UCSD-AML1 (cell line): ENCODE measurements around the gene SLC4A3.

Experiments used
- DNase-seq: peaks from one replicate; lab custom pipeline; 2025; ENCODE audit not compliant: unreplicated experiment; lab: John Stamatoyannopoulos, UW

Gene SLC4A3

GRCh38 chr2:219613461-219614070, 13.9 kb upstream of the SLC4A3 start:
- no peak for DNase-seq

DNA sequence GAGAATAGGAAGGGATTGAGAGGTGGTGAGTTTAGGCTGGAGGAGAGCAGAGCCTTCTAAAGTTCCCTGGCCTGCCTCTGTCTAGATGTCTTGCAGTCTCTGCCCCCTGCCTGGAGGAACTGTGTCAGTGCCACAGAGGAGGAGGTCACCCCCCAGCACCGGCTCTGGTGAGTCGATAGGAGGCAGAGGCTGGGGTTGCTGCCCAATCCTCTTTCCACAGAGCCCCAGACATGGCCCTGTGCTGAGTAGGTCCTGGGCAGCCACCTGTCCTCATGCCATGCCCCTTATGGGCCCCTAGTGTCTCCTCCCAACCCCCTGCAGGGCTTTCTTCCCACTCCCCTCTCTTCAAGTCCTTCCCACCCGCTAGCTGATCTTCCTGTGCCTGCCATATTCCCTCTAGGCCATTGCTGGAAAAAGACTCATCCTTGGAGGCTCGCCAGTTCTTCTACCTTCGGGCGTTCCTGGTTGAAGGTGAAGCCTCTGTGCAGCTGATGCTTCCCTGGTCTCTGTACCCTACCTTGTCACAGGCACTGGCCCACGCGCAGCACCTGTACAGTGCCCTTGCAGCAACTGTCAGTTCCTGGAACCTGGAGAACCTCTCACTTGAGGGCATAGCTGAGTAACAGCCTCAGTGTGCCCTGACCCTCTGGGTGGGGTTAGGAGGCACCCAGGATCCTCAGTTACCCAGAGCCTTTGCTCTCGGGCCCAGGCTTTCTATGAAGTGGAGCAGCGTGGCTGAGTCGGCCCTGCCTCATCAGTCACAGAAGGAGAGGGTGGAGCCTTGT, 13.2 kb upstream of the SLC4A3 start:
- no peak for DNase-seq

DNA sequence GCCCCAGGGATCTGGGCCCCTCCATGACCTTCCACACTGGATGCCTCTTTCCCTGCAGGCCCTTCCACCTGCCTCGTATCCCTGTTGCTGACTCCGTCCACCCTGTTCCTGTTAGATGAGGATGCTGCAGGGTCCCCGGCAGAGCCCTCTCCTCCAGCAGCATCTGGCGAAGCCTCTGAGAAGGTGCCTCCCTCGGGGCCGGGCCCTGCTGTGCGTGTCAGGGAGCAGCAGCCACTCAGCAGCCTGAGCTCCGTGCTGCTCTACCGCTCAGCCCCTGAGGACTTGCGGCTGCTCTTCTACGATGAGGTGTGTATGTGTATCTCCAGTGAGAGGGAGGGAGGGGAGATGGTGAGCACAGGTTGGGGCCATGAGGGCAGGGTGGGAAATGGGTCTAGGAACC, 12.4 kb upstream of the SLC4A3 start:
- no peak for DNase-seq

DNA sequence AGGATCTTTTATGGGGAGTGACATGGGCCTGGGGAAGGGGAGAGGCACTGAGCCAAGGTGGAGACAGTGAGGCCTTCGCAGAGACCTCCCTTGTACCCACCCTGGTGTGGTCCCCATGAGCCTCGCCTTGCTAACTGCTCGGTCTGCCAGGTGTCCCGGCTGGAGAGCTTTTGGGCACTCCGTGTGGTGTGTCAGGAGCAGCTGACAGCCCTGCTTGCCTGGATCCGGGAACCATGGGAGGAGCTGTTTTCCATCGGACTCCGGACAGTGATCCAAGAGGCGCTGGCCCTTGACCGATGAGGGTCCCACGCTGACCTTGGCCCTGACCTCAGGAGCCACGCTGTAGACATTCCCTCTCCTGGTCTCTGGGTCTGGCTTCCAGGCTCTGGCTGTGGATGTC, 11.5 kb upstream of the SLC4A3 start:
- no peak for DNase-seq

DNA sequence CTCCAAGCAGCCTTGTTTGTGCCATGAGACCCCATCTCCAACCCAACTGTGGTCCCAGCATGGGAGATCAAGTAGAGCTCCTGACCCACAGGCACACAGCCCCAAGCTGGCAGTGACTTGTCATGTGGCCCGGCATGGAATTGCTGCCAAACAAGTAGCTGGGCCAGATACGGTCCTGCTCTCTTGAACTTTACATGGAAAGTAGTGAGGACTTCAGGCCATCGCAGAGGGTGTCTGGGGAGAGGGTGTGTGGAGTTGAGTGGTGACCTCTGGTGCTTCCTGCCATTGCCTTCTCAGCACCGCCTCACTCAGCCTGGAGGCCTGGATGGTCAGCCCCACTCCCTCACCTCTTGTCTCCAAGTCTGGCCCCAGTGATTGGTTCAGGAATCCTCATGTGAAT, 10.9 kb upstream of the SLC4A3 start:
- no peak for DNase-seq

GRCh38 chr2:219618733-219619122, 8.7 kb upstream of the SLC4A3 start:
- DNase-seq: no peak

DNA sequence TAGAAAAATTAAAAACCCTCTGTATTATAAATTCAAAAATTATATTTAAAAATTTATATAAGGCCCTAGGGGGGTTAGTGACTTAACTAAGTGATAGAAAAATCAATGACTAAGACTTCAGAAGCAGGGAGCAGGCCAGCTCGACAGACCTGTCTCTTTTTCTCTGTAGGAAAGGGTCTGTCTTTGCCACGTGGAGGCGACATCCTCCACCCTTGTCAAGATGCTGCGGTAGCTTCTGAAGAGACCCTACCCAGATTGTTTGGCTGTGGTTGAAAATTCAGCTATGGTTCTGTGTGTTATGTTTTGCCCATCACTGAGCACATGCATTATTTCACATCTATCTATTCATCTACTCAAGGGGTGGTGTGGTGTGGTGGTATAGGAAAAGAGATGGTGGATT, 8.2 kb upstream of the SLC4A3 start:
- DNase-seq: no peak

DNA sequence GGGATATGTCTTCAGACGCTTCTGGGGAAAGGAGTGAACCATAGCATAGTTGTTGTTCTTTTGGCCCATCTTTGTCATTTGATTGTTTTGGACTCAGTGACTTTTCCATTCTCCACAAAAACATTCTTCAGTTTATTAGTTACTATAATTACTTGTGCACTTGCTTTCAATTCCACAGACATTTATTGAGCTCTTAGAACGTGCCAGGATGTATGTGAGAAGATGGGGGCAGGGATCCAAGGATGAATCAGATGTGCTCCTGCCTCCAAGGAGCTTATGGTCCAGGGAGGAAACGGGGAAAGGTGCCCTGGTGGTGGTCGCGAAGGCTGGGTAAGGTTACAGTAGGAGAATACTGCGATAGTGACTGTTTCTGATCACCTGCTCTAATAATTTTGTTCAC, 6.9 kb upstream of the SLC4A3 start:
- DNase-seq: no peak

GRCh38 chr2:219621935-219622334, 5.5 kb upstream of the SLC4A3 start:
- no peak for DNase-seq

DNA sequence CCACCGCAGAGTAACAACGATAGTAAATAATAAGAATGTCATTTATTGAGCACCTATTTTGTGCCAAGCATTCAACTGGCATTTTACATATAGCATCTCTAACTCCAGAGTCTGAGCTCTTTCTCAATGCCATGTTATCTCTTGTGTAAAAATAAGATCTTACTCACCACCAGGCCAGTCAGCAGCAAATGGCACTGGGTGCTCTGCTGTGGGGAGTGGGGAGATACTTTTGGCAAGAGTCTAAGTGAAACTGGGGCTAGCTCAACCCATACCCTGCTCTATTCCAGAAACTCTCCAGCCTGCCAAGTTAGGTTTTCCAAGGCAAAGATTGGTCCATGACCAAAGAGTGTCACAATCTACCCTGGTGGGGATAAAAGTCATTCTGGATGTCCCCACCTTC, 5.0 kb upstream of the SLC4A3 start:
- DNase-seq: no peak

GRCh38 chr2:219624565-219624964, 2.9 kb upstream of the SLC4A3 start:
- no peak for DNase-seq

DNA sequence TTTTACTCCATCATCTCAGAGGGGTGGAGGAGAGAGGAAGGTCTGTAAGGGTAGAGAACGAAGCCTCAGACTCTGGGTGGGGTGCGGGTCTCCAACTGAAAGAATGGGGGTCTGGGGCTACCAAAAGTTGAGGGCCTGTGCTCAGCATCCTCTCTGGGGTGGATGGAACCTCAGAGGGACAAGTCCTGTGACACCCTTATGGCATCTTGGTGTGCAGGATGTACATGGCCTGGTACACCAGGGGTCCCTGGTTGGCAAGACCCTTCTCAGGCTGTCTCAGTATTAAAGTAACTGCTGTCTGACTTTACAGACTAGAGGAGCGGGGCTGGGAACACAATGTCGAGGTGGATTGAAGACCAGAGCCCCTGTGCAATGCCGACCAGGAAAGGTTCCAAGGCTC, 2.3 kb upstream of the SLC4A3 start:
- no peak for DNase-seq

GRCh38 chr2:219626540-219626939, 890 bp upstream of the SLC4A3 start:
- DNase-seq: no peak

DNA sequence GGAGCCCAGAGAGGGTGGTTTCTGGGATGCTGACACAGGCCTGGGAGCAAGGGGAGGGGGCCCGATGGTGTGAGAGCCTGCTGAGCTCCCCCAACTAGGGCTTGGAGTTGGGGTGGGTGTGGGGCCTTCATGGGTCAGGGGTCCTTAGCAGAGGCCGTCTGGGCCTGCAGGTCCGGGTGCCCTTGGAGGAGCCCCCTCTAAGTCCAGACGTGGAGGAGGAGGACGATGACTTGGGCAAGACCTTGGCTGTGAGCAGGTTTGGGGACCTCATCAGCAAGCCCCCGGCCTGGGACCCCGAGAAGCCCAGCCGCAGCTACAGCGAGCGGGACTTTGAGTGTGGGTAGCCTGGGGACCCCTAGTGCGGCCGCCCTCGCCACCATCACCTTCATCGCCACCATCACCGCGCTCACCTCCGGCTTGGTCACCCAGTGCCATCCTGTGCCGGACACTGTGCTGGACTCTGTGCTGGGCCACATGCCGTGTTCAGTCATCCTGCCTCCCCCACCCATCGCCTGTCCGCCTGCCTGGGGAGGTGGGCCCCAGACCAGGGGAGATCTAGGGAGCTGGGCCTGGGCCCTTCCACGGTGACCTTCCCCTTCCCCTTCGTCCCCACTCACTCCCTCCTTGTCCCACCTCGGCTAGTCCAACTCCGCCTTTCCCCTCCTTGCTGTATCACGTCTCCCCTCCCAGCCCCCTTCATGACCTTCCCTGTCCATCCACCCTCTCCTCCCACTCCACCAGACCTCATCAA, 980 bp downstream of the SLC4A3 start:
- DNase-seq: no peak

GRCh38 chr2:219628986-219629901, 1.8 kb downstream of the SLC4A3 start:
- DNase-seq: peak; percentile 18

- DNase-seq: no peak
Observed at GRCh38 chr2:219629976-219630695, 2.7 kb downstream of the SLC4A3 start.

- no peak for DNase-seq
Observed at GRCh38 chr2:219630770-219631405, 3.5 kb downstream of the SLC4A3 start.

DNA sequence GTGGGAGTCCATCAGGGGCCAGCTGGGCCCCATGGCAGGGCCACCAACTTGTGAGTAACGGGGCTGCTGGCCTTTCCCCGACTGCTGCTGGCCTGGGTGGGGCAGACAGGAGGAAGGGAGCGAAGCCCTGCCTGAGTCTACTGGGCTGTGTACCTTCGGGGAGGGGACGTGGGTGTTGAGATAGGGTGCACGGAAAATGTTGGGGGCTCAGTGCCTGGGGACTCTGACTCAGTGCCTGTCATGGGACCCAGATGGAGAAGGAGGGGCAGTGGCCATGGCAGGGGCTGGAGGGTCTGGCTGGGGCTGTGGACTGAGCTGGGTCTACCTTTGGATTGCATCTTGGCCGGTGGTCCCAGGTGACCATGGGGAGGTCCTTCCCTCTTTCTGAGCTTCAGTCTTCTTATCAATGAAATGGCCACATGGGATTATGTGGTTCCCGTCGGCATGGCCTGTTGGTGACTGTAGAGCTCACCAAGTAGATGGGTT, 4.0 kb downstream of the SLC4A3 start:
- DNase-seq: no peak

- no peak for DNase-seq
Observed at GRCh38 chr2:219631904-219632759, 4.7 kb downstream of the SLC4A3 start.
